ENCODE results near the gene SETD6. TPM values are rescaled to one million over a fixed set of nuclear protein-coding genes. Genes with fewer than 3 reads are reported as not detected.

SETD6 gene
- polyA plus RNA-seq, 1 of the 3 experiments (the other 2 are of a cell fraction) = 17.2 TPM

DNA sequence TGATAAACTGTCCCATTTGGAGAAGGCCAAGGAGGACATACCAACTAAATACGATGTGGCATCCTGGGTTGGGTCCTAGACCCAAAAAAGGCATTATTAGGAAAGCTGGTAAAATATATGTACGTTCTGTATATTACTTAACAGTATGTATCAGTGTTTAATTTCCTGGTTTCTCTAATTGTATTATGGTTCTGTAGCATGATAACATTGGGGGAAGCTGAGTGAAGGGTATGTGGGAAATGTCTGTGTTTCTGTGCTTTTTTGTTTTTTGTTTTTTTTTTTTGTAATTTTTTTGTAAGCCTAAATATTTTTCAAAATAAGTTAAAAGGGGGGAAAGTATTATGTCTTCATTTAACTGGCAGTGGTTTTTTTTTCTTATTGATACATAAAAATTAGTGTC, 36.9 kb upstream of the SETD6 start:
- Histone ChIP-seq H3K9ac (no peak overlapping the region), H3K4me3 (ENCODE audit: low read depth in 2 of 2, low read length in 1 of 2) (no peak overlapping the region), H3F3A (replicated peaks; ENCODE audit: insufficient read depth) (peaks cover 3% of the 10 kb centered on the region), H3K27ac (ENCODE audit: low read depth in 2 of 2, low read length in 1 of 2) (no peak overlapping the region), H3K9me3 (no peaks in the 10 kb centered on the region), H3K4me2 (no peak overlapping the region), H3K9me2 (no peaks in the 10 kb centered on the region), H3K79me2 (ENCODE audit: insufficient read depth) (no peaks in the 10 kb centered on the region), H4K20me1 (ENCODE audit: insufficient read depth) (no peaks in the 10 kb centered on the region), H3K36me3 (replicated peaks in 1 of 2; ENCODE audit: control insufficient read depth in 1 of 2, insufficient read depth in 2 of 2, low read length in 1 of 2) (no peaks in the 10 kb centered on the region), H3K27me3 (ENCODE audit: insufficient read depth) (no peaks in the 10 kb centered on the region), H2AFZ (ENCODE audit: low read depth) (no peak overlapping the region), H3K4me1 (ENCODE audit: control insufficient read depth in 1 of 2, insufficient read depth in 2 of 2, low read depth in 1 of 2, low read length in 1 of 2) (no peaks in the 10 kb centered on the region)
- no peak for TF ChIP-seq EP300 (IDR thresholded peaks at IDR 0.05; ENCODE audit: borderline replicate concordance in 1 of 2, low read depth in 1 of 2, low read length in 1 of 2)
- TF ChIP-seq RAD21 (IDR thresholded peaks at IDR 0.05; ENCODE audit: low read length) = no peak
- no peak for TF ChIP-seq RFX5 (IDR thresholded peaks at IDR 0.05; ENCODE audit: low read length)
- TF ChIP-seq ELF1 (IDR thresholded peaks at IDR 0.05) = no peak
- no peak for TF ChIP-seq YY1 (IDR thresholded peaks at IDR 0.05; ENCODE audit: low read depth)
- no peak for TF ChIP-seq RXRA (IDR thresholded peaks at IDR 0.05; ENCODE audit: borderline replicate concordance, low read depth)
- POLR2A ChIA-PET = no interaction called here
- CTCF ChIA-PET = interaction anchor here (2.4 to 6.8 kb wide), 2 partner anchors 9 to 142 kb away, joined by 10 to 34 read pairs; no protein-coding TSS in a partner anchor
- 92% methylated on average over 2 of the region's 2 CpGs for WGBS (ENCODE audit: low lambda C conversion rate)
- DNase-seq = no peak

- Histone ChIP-seq H3K4me3 (ENCODE audit: low read depth in 2 of 2, low read length in 1 of 2) (no peak overlapping the region), H3K27me3 (ENCODE audit: insufficient read depth) (no peaks in the 10 kb centered on the region), H3F3A (replicated peaks; ENCODE audit: insufficient read depth) (peaks cover 3% of the 10 kb centered on the region), H3K9ac (no peak overlapping the region), H3K9me2 (no peaks in the 10 kb centered on the region), H3K36me3 (replicated peaks in 1 of 2; ENCODE audit: control insufficient read depth in 1 of 2, insufficient read depth in 2 of 2, low read length in 1 of 2) (no peaks in the 10 kb centered on the region), H3K4me1 (ENCODE audit: control insufficient read depth in 1 of 2, insufficient read depth in 2 of 2, low read depth in 1 of 2, low read length in 1 of 2) (peaks cover 0 to 5% of the 10 kb centered on the region in 2 experiments; a peak in 1 of 4 replicates), H2AFZ (ENCODE audit: low read depth) (no peak overlapping the region), H3K79me2 (ENCODE audit: insufficient read depth) (no peaks in the 10 kb centered on the region), H4K20me1 (ENCODE audit: insufficient read depth) (no peaks in the 10 kb centered on the region), H3K9me3 (no peaks in the 10 kb centered on the region), H3K4me2 (no peak overlapping the region), H3K27ac (ENCODE audit: low read depth in 2 of 2, low read length in 1 of 2) (no peak overlapping the region)
- no peak for TF ChIP-seq MEF2A (IDR thresholded peaks at IDR 0.05; ENCODE audit: borderline replicate concordance, low read depth)
- TF ChIP-seq, protein P1, sequence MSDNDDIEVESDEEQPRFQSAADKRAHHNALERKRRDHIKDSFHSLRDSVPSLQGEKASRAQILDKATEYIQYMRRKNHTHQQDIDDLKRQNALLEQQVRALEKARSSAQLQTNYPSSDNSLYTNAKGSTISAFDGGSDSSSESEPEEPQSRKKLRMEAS (IDR thresholded peaks at IDR 0.05; ENCODE audit: low read depth) = no peak
- TF ChIP-seq EP300 (IDR thresholded peaks at IDR 0.05; ENCODE audit: borderline replicate concordance in 1 of 2, low read depth in 1 of 2, low read length in 1 of 2) = no peak
- no peak for TF ChIP-seq RAD21 (IDR thresholded peaks at IDR 0.05; ENCODE audit: low read length)
- TF ChIP-seq MXI1 (IDR thresholded peaks at IDR 0.05; ENCODE audit: low read depth, low read length) = no peak
- no peak for DNase-seq
- ChIA-PET POLR2A (no interaction called here), CTCF (interaction anchor here (1.7 kb wide), 1 partner anchor 145 kb away, joined by 6 read pairs; no protein-coding TSS in a partner anchor)
- 97% methylated on average over 7 of the region's 11 CpGs for WGBS (ENCODE audit: low lambda C conversion rate)
These were observed 34.0 kb upstream of the SETD6 start for GRCh38 chr16:58481226-58481869.

DNA sequence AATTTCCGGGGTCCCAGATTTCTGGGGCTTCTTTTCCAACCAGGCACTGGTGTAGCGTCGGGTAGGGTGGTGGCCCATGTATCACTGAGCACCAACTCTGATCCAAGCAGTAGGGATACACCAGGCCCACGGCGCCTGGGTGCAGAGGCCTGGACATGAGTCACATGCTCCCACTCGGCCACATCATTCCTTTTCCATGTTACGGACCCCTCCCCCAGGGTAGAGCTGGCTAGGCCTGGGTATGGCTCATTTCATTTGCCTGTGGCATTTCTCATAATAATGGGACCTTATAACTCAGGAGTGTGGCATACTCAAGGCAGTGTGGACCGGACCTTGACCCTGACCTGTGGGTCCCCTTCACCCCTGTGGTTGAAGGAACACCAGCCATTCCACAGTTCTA, 33.4 kb upstream of the SETD6 start:
- Histone ChIP-seq H3K27ac (ENCODE audit: low read depth in 2 of 2, low read length in 1 of 2) (no peak overlapping the region), H3K79me2 (ENCODE audit: insufficient read depth) (no peaks in the 10 kb centered on the region), H3K27me3 (ENCODE audit: insufficient read depth) (no peaks in the 10 kb centered on the region), H3K4me3 (ENCODE audit: low read depth in 2 of 2, low read length in 1 of 2) (no peak overlapping the region), H4K20me1 (ENCODE audit: insufficient read depth) (no peaks in the 10 kb centered on the region), H3K9me3 (no peaks in the 10 kb centered on the region), H3K9ac (no peak overlapping the region), H3F3A (replicated peaks; ENCODE audit: insufficient read depth) (no peaks in the 10 kb centered on the region), H3K36me3 (replicated peaks in 1 of 2; ENCODE audit: control insufficient read depth in 1 of 2, insufficient read depth in 2 of 2, low read length in 1 of 2) (no peaks in the 10 kb centered on the region), H3K9me2 (no peaks in the 10 kb centered on the region), H2AFZ (ENCODE audit: low read depth) (no peak overlapping the region), H3K4me1 (ENCODE audit: control insufficient read depth in 1 of 2, insufficient read depth in 2 of 2, low read depth in 1 of 2, low read length in 1 of 2) (peaks cover 0 to 5% of the 10 kb centered on the region in 2 experiments; a peak in 1 of 4 replicates), H3K4me2 (no peak overlapping the region)
- TF ChIP-seq, protein P1 (IDR thresholded peaks at IDR 0.05; ENCODE audit: low read depth) = no peak
- DNase-seq = no peak
- CTCF ChIA-PET = interaction anchor here (1.7 kb wide), 1 partner anchor 145 kb away, joined by 6 read pairs; no protein-coding TSS in a partner anchor
- POLR2A ChIA-PET = no interaction called here
- WGBS (ENCODE audit: low lambda C conversion rate) = 61% methylated on average over 4 of the region's 8 CpGs
